GM04503 (cell line): Measurements from ENCODE around the gene DMXL1.

Experiments
- DNase-seq: peaks from one replicate; pipeline ENCODE4 v3.0.0-alpha.2; 2012; ENCODE audit warnings: low read depth

The DMXL1 gene

DNA sequence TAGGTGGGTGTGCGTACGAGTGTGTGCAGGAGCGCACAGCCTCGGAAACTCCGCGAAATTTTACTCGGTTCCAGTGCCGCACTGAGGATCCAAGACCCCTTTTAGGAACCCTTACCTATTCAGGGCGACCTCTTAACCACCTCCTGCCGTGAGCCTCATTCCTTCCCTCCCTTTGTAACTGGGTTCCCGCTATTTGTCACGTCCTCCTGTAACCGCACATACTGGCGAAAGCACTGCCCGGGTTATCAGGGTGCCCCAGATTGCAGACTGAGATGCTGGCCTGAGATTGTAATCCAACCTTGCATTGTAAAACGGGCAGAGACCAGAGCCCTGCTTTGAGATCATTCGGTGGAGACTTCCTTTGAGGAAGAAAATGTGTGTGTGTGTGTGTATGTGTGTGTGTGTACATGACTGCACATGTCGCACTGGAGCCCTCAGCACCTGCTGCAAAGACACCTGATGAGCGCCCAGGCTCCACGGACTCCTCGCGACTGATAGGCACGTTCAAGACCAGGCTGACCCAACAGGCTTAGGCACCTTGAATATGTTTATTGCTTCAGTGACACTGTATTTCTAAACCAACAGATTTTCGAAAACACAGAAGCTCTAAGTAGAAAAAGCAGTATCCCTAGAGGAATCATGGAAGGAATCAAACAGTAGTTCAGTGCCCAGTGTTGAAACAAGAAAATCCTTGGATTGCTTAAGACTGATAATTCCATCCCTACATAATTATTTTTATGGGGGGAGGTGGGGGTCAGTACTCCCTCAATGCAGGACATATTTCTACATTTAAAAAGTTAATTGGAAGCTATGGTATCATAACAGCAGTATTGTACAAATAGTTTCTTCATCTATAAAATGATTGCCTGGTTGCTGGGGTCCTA, 198.4 kb downstream of the DMXL1 start:
- DNase-seq, result no peak

DNA sequence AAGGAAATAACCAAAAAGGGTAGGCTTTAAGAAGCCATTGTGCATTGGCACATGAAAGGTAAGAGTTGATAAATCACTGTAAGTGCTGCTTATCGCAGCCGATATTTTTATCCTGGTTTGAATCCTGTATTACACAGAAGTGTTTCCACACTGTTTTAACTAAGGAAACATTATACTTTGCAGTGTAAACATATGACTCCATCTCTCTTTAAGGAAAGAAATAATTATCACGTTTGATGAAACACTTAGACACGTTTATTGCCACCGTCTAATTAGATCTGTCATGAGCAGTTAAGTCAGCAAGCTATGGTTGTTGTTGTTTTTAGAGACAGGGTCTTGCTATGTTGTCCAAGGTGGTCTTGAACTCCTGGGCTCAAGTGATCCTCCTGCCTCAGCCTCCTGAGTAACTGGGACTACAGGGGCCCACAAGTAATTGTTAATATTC, 199.3 kb downstream of the DMXL1 start:
- no peak for DNase-seq

DNA sequence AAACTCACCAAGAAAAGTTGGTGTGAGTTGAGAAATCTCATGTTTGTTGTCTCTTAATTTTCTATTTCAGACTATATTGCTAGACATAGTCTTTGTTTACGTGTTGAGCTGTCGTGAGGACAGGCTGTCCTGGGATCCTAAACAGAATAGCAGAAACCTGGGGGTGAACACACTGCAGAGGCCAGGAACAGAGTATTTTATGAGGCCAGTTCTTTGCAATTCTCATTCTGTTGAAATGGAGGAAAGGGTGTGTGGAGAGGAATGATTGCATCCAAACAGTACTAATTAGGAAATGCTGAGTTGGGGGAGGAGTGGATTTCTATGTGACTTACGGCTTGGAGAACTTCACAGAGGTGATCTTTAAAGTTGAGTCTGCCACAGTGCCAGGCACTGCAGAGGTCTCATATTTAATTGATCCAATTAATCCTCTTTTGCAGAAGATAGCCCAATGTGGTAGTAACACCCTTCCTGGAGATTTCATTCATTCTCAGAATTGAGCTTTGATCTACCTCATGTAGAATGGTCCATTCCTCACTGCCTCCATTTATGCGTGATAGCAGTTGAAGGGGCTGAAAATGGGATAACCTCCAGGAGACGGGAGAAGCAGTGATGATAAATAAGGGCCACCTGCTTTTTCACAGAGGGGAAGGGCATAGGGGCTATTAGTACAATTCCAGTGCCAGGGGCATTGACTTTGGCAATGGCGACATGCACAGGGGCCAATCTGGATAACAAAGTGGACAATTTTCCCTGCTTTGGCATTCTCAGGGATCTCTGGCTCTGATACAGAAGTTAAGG, 200.3 kb downstream of the DMXL1 start:
- DNase-seq, result no peak

DNA sequence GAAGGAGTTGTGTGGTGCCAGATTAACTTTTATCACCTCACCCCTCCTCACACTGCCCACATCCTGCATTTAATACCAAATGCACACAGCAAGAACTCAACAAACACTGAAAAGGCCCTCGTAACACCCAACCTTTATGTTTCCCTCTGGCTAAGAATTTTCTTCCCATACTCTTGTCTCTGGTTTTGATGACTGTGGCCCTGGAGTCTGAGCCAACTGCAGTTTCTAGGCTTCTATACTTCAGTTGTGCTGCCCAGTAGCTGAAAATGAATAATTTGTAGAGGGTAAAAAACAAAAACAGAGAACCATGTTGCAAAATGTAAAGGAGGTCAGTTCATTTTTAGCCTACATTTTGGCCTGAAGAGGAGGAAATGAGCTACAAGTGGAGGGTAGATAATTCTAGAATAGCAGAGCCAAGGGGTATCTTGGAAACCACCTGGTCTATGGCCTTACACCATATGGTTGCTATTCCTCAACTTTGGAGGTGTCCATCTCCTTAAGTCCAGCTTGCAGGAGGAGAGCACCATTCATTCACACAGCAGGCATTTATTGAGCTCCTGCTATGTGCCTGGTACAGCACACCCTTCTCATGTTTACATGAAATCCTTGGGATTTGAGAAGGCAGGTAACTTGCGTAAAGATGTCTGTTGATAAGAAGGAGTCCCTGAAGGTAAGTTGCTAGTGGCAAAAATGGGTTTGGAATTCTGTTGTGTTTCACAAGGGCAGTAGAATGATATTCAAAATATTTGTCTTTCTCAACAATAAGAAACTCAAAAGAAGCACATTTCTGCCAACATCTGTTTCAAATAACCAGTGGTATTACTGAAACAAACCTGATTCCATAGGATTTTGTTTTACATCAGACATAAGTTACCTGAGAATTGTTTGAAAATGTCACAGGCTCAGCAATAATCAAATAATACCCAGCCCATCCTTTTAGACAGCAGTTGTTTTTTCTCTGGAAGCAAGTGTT, 201.2 kb downstream of the DMXL1 start:
- no peak for DNase-seq

DNA sequence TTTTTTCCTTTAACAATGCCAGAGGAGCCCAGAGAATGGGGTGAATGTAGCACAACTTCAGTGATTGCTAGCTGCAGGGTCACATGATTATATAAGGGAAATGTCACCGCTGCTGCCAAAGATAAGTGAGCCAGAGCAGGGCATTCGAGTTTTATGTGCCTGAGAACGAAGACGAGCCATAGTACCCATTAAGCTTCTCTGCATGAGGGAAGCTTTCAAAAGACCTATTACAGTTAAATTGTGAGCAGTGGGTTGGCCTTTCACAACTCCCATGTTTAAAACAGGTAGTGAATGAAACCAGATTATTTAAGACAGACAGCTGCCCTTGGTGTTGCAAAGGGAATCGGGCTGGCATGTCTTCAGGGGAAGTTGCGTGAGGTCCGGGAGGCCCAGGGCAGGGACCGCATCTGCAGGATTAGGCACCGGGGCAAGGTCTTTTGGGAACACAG, 202.5 kb downstream of the DMXL1 start:
- no peak for DNase-seq

DNA sequence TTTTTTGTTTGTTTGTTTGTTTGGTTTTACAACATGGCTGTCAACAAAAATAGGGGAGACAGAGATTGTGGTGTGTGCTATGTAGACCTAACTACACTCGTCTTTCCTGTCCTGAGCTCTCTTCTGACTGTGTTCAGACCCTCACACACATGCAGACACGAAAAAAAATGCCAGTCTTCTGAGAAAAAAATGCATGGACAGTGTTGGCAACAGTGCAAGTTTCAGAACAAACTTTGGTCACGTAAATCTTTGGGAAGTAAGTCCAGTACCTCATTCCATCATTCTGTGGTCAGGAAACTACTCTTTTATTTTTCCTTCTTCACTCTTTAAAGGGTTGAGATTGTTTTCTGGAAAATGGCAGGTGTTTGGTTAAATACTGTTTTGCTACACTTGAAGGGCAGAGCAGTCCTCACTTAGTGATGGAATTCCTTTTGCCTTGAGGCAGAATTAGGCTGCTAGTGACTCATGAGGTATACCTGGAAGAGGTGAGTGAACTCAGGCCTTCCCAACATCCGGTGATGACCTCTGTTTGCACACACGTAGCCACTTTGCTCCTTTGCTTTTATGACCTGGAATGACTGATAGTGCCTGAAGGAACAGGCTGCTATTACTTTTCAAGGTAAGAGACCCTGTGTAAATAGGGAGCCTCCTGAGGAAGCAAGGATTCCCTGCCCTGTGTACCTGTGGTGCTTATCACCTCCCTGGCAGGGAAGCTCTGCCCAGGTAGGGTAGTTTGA, 203.3 kb downstream of the DMXL1 start:
- no peak for DNase-seq

DNA sequence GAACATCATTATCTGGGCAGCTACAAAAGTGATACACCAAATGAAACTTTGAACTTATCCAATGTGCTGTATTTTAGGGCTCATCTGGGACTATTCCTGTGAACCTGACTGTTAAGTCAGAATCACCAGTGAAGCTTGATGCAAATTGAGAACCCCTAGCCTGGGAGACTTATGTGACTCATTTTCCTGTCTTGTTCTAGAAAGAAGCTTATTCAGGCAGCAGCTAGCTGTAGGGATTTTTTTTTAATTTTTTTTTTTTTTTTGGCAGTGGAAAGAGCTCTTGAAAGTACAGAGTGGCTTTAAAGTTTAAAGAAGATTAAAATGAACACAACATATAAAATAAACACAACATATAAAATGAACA, 203.9 kb downstream of the DMXL1 start:
- DNase-seq, result no peak

DNA sequence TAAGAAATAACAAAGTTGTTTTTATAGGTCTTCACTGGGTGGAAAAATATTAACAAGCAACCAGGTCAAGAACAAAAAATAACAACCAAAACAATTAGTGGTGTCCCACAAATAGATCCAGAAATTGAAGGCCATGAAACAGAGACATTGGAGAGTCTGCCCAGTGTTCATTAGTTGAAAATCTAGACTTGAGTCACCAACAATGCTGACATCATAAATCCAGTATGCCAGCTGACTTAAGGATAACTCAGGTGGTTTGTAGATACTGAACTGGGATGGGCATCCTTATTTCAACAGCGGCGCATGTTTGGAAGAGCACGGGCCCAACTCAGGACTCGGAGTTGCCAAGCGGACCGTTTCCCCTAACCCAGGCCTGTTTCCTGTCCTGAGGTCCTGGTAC, 204.3 kb downstream of the DMXL1 start:
- DNase-seq, result no peak

DNA sequence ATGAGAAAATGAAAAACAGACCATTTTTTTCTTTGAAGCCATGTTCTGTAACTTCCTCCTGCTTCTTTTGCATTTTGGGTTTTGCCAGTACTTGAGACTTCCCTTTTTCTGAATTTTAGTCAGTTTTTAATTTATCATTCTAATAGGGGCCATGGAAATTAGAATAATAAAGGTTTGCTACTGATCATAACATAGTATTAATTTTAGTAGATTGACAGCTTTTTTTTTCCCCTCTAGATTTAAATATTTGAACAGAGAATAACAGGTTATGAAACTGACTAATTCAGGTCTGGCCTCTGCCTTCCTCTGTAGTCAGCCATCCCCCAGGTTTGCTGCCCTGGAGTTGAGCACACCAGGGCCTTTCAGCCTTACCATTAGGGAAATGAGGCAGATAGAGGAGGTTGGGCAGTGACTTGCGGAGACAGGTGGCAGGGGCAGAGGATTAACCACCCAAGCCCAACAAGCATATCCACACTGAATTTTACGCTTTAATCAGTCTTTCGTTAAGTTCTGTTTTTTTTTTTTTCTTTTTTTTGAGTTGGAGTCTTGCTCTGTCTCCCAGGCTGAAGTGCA, 204.8 kb downstream of the DMXL1 start:
- no peak for DNase-seq

DNA sequence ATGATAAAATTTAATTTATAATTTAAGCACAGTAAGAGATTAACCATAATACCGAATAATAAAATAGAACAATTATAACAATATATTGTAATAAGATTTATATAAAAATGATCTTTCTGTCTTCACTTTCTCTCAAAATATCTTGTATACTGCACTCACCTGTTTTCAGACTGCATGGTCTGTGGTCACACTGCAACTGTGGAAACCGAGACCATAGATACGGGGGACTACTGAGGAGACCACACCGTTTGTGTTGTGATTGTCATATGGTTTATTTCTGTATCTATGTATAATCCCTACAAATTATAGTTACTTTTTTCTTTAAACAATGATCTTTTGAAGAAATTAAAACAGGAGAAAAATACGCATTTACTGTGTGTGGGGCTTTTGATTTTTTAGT, 206.1 kb downstream of the DMXL1 start:
- DNase-seq, result no peak

DNA sequence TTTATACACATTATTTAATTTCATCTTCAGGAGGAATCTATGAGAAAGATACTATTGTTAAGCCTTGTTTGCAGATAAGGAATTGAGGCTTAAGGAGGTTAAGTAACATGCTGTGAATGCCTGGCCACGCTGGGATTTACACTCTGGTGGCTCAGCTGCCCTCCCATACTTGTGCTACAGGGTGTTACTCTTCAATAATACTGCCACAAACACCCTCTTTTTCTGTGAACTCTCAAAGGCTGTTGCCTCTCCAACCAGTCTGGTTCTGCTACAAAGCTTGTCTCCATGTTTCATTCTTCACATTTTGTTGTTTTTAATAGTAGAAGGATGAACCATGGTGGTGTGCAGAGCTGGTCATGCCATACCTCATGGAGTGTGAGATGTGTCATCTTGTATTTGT, 208.2 kb downstream of the DMXL1 start:
- no peak for DNase-seq

DNA sequence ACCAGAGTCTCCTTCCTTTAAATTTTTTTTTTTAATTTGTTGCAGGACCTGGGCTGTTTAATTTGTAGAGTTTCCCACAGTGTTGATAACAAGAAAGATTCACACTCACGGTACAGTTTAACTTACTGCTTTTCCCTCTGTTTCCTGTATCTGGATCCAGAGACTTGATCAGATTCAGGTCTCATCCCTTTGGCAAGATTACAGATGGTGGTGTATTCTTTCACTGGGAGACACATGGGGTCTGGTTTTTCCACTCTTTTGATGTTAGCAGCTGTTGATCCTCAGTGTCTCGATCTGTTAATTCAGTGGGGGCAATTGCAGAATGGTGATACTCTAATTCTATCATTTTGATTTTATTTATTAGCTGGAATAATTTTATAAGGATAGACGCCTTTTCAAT, 209.5 kb downstream of the DMXL1 start:
- no peak for DNase-seq

DNA sequence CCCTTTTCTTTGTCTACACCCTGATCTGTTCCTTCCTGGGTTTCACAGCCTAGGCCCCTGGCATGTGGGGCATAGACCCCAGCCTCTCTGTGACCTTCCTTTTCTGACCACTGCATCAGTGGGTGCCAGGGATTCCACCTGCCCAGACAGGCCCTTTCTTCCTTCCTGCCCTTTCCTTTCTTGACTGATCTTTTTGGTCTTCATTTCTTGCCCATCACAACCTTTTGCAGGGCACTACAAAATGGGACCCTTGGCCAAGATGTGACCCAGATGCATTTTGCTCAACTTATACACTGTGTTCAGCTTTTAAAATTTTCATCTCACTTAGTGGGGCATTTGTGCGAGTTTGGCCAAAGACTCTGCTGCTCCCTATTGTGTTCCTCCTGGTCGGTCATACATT, 211.7 kb downstream of the DMXL1 start:
- DNase-seq, result no peak

DNA sequence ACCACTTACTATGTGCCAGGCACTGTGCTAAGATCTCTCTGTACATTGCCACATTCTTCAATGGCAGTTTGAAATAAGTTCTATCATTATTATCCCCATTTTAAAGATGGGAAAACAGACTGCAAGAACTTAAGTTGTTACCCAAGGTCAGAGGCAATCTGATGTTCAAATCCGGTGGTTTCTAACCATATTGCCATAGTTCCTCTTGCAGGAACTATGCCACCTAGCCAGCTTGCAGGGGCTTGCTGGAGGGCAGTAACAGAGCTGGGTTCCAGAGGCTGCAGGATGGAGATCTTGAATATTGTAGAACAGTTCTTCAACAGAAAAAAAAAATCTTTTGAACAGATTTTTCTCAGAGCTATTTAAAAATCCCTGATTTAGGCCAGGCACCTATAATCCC, 213.1 kb downstream of the DMXL1 start:
- no peak for DNase-seq

DNA sequence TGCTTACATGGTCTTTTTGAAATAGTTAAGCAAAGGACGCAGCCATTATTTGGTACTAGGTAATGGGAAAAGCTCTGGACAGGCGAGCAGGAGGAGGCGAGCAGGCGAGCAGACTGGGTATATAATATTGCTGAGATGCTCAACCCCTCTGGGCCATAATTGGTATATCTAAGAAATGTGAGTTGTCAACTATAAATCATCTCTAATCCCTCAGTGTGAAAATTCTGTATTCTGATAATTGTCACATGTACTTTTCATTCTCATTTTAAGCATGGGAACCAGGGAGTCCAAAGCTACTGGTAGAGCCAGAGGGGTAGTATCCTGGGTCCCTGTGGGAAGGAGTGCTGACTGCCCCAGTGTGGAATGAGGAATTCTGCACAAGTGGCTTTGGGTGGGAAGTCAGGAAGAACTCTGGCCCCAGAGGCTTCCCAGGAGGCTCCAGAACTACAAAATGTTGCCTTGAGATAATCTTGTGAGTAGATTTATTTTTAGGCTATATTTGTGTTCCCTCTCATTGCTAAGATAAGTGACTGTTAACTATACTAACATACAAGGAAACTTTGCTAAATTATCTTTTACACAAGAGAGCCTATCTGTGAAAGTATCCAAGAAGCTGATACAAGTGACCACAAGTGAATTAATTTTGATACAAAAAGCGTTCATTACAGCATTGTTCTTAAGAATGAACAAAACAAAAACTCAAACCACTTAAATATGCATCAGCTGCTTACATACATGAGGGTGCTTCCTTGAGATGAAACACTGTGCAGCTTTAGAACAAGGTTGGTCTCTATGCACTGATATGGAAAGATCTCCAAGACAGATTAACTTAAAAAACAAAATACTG, 214.4 kb downstream of the DMXL1 start:
- DNase-seq, result no peak

DNA sequence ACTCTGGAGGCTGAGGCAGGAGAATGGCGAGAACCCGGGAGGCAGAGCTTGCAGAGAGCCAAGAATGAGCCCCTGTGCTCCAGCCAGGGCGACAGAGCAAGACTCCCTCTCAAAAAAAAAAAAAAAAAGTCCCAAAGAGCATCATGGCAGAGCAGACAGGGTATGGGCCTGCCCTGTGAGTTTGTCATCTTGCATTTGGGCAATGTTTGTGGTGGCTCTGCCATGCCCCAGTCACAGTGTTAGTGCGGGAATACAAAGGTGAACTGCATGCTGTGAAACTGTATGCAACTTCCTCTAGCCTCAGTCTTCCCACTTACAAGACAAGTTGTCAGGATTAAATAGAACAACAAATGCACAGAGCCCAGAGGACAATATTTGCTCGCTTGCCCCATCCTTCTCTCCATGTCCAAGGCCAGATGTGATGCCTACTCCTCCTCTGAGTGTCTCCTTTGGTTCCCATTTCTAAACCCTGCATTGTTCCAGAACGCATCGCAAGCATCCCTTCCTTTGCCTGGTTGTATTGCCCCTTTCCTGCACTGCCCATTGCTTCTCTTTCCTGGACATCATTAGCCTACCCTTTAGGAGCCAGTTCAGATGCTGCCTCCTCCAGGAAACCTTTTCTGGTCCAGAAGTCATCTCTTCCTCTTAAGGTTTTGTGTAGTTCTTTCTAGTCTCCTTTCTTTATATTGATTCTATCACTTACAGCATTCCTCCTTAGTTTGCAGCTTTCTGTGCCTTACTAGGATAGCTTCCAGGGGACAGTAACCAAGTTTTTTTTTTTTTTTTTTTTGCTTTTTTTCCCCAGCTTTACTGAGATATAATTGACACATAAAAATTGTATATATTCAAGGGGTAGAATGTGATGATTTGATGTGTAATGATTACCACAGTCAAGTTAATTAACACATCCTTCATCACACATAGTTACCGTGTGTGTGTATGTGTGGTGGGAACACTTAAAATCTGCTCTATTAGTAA, 215.9 kb downstream of the DMXL1 start:
- DNase-seq, result no peak

DNA sequence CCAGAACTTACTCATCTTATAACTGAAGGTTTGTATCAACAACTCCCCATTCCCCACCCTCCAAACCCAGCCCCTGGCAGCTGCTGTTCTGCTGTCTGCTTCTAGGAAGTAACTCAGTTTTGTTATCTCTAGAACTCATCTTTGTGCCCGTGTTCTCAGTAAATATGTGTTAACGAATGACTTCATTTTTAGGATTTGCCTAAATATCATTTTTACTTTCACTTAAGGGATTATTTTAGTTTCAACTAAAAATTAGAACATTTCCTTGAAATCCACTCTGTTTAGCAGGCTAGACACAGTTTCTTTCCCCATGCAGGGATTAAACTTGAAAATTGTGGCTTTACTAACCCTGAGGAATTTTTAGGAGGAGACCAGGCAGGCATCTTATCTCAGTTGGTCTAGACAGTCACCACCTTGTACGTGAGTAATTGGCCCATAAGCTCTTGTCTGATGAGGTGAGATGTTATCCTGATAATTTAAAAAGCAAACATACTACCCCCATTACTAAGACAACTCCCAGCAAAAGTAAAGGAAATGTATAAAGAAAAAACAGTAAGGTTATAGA, 216.7 kb downstream of the DMXL1 start:
- no peak for DNase-seq

DNA sequence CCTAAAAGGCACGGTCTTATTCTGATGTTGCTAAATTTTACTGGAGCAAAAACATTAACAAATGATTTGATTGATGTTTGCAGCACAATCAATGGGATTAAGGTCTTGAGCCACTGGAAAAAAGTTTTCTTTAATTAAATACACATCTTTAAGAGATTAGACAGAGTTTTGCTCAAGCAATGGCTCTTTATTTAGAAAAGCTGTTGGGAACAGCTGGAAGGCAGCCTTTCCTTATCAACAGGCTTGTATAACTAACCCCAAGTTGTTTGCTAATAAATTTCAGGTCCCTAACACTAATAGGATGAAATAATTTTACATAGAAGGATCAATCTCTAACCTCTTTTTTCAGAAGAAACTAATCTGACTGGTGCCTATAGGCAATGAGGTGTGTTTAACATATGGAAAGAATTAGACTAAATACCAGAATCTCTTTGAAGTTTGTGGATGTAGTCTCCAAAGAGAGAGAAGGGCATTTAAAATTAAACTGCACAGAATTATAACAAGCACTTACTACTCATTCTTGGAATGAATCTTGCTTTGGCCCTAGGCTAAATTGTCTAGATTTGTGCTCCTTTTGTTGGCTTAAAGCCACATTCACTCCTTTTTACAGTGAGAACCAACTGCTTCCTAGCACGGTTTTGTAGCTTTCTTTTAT, 217.6 kb downstream of the DMXL1 start:
- DNase-seq, result no peak
